ENCODE measurements around the gene RALGAPA1.

DNA sequence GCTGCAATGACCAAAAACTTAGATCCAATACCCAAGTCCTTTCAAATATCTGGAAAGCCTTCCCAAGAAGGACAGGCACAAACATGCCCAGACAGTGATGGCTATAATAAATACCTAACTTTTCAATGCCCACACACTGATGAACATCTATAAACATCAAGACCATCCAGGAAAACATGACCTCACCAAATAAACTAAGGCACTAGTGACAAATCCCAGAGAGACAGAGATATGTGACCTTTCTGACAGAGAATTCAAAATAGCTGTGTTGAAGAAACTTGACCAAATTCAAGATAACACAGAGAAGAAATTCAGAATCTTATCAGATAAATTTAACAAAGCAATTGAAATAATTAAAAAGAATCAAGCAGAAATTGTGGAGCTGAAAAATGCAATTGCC lies 313.8 kb downstream of the RALGAPA1 start:
- TF ChIP-seq, protein P1, sequence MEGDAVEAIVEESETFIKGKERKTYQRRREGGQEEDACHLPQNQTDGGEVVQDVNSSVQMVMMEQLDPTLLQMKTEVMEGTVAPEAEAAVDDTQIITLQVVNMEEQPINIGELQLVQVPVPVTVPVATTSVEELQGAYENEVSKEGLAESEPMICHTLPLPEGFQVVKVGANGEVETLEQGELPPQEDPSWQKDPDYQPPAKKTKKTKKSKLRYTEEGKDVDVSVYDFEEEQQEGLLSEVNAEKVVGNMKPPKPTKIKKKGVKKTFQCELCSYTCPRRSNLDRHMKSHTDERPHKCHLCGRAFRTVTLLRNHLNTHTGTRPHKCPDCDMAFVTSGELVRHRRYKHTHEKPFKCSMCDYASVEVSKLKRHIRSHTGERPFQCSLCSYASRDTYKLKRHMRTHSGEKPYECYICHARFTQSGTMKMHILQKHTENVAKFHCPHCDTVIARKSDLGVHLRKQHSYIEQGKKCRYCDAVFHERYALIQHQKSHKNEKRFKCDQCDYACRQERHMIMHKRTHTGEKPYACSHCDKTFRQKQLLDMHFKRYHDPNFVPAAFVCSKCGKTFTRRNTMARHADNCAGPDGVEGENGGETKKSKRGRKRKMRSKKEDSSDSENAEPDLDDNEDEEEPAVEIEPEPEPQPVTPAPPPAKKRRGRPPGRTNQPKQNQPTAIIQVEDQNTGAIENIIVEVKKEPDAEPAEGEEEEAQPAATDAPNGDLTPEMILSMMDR (IDR thresholded peaks at IDR 0.05; ENCODE audit: low read length) = no peak
- TF ChIP-seq EZH2 (IDR thresholded peaks at IDR 0.05; ENCODE audit: borderline replicate concordance, low read length) = no peak
